ENCODE measurements around the gene HS2ST1. TPM values are rescaled to one million over a fixed set of nuclear protein-coding genes. Genes with fewer than 3 reads are reported as not detected.
"Not testable (repeated sequence)": the region's sequence is repeated elsewhere in the genome, so short reads cannot be mapped to it uniquely, and the experiment has no call there.

The HS2ST1 gene
- 10 to 100 TPM in 11 of 12 donors, not detected in 1; 18.3 to 32.6 (median 23.4) TPM for polyA plus RNA-seq (ENCODE audit: insufficient read length in 12 of 12)
- long read RNA-seq, donor 1, full-length matches to known transcripts, result 4 of 14 reads
- long read RNA-seq, donor 1, partial matches to known transcripts, result 10 of 14 reads
- long read RNA-seq, donor 1, other reads (novel, unspliced or antisense), result 0 of 14 reads
- long read RNA-seq, donor 2, full-length matches to known transcripts, result 4 of 4 reads
- long read RNA-seq, donor 2, partial matches to known transcripts, result 0 of 4 reads
- long read RNA-seq, donor 2, other reads (novel, unspliced or antisense), result 0 of 4 reads
- long read RNA-seq, donor 3, full-length matches to known transcripts, result 5 of 5 reads
- long read RNA-seq, donor 3, partial matches to known transcripts, result 0 of 5 reads
- long read RNA-seq, donor 3, other reads (novel, unspliced or antisense), result 0 of 5 reads
- long read RNA-seq, donor 4, full-length matches to known transcripts, result 4 of 4 reads
- long read RNA-seq, donor 4, partial matches to known transcripts, result 0 of 4 reads
- long read RNA-seq, donor 4, other reads (novel, unspliced or antisense), result 0 of 4 reads
- long read RNA-seq, donor 5, full-length matches to known transcripts, result 5 of 5 reads
- long read RNA-seq, donor 5, partial matches to known transcripts, result 0 of 5 reads
- long read RNA-seq, donor 5, other reads (novel, unspliced or antisense), result 0 of 5 reads
- long read RNA-seq, donor 6, full-length matches to known transcripts, result 2 of 2 reads
- long read RNA-seq, donor 6, partial matches to known transcripts, result 0 of 2 reads
- long read RNA-seq, donor 6, other reads (novel, unspliced or antisense), result 0 of 2 reads
- long read RNA-seq, donor 7, full-length matches to known transcripts, result 1 of 1 reads
- long read RNA-seq, donor 7, partial matches to known transcripts, result 0 of 1 reads
- long read RNA-seq, donor 7, other reads (novel, unspliced or antisense), result 0 of 1 reads
- long read RNA-seq, donor 8, full-length matches to known transcripts, result 6 of 6 reads
- long read RNA-seq, donor 8, partial matches to known transcripts, result 0 of 6 reads
- long read RNA-seq, donor 8, other reads (novel, unspliced or antisense), result 0 of 6 reads
- long read RNA-seq, donor 9, full-length matches to known transcripts, result 2 of 2 reads
- long read RNA-seq, donor 9, partial matches to known transcripts, result 0 of 2 reads
- long read RNA-seq, donor 9, other reads (novel, unspliced or antisense), result 0 of 2 reads
- long read RNA-seq, donor 10, full-length matches to known transcripts, result 7 of 7 reads
- long read RNA-seq, donor 10, partial matches to known transcripts, result 0 of 7 reads
- long read RNA-seq, donor 10, other reads (novel, unspliced or antisense), result 0 of 7 reads
- long read RNA-seq, donor 11, full-length matches to known transcripts, result 4 of 4 reads
- long read RNA-seq, donor 11, partial matches to known transcripts, result 0 of 4 reads
- long read RNA-seq, donor 11, other reads (novel, unspliced or antisense), result 0 of 4 reads

DNA sequence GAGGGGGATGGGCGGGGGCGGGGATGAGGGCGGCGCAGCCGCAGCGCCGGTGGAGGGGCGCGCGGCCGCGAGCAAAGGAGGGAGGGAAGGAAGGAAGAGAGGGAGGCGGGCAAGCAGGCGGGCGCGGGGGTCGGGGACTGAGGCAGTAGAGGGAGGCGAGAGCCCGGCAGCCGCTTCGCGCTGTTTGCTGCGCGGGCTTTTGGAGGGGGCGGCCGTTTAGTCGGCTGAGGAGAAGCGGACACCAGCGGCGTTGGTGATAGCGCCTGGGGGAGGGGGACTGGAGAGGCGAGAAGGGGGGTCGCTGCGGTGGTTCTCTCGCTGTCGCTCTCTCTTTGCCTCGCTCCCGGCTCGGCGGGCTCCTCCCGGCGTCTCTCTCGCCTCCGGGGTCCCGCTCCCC lies at the start of gene HS2ST1:
Gene HS2ST1 (plus strand): TSS at position 35 of the 397 bp plus-strand sequence.
- DNase-seq, result no peak

DNA sequence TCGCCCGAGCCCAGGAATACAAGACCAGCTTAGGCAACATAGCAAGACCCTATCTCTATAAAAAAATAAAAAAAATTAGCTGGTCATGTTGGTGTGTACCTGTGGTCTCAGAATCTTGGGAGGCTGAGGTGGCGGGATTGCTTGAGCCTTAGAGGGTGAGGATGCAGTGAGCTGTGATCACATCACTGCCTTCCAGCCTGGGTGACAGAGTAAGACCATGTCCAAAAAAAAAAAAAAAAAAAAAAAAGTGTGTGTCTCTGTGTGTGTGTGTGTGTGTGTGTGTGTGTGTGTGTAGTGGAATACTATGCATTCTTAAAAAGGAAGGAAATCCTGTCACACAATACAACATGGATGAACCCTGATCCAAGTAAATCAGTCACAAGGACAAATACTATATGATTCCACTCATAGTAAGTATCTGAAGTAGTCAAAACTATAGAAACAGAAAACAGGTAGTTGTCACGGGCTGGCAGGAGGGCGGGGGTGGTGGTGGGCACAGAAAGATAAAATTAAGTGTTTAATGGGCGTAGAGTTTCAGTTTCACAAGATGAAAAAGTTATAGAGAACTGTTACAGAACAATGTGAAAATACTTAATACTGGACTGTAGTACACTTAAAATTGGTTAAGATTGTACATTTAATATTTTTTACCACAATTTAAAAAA lies 48.3 kb upstream of the HS2ST1 start:
- no peak for DNase-seq

DNA sequence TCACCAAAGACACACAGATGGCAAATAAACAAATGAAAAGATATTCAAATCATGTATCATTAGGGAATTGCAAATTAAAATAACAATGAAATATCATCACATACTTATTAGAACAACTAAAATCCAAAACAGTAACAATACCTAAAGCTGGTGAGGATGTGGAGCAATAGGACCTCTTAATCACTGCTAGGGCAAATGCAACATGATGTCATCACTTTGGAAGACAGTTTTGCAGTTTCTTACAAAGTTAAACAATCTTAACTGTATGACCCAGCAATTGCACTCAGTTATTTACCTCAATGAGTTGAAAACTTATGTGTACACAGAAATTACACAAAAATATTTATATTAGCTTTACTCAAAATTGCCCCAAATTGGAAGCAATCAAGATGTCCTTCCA lies 47.8 kb upstream of the HS2ST1 start:
- no peak for DNase-seq

DNA sequence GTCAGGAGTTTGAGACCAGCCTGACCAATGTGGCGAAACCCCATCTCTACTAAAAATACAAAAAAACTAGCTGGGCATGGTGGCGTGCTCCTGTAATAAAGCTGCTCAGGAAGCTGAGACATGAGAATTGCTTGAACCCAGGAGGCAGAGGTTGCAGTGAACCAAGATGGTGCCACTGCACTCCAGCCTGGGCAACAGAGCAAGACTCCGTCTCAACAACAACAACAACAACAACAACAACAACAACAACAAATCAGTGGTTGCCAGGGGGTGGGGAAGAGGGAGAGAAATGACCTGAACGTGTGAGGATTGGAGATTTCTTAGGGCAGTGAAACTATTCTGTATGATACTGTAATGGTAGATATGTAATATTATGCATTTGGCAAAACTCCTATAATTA lies 47.2 kb upstream of the HS2ST1 start:
- not testable (repeated sequence) for DNase-seq

DNA sequence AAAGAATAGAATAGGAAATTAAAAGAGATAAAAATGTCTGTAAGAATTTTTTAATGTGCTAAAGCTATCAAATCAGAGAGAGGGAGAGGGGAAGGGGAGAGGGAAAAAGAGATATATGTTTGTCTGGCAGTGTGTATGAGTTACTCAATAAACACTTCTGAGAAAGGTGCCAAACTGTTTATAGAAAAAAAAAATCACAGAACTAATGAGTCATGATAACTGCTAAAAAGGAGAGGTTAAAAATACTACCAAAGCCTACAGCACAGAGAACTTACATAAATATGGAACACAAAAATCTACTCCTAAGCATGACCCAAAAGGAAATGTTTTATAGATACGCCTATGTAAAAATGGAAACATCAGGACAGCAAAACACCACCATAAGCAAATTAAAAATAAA lies 46.0 kb upstream of the HS2ST1 start:
- no peak for DNase-seq

DNA sequence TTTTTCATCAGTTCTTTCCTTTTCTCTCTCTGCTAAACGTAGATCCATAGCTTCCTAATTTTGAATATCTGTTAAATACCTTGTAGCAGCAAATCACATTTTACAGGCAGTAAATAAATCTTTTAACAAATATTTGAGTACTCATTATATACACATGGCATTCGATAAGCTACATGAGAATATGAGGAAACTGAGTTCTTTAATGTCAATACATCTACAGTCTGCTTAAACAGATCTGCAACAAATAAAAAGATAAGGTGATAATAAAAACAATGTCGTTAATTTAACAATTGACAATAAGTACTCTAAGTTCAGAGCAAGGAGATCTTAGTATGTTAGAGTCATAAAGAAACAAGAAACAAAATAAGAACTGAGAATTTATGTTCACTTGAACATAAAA lies 43.4 kb upstream of the HS2ST1 start:
- DNase-seq, result no peak

DNA sequence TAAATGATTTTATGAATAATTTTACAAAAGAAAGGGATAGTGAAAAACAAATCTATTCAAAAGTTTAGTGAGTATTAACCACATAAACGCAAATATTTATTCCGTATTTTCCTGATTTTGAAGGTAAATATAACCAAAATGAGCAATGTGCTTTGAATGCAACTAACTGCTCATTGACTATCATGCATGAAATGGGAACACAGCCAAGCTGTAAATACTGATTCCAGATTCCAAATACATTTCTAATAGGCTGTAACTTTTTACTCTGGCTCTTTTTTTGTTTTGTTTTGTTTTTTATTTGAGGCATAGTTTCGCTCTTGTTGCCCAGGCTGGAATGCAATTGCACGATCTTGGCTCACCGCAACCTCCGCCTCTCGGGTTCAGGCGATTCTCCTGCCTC lies 42.3 kb upstream of the HS2ST1 start:
- no peak for DNase-seq

DNA sequence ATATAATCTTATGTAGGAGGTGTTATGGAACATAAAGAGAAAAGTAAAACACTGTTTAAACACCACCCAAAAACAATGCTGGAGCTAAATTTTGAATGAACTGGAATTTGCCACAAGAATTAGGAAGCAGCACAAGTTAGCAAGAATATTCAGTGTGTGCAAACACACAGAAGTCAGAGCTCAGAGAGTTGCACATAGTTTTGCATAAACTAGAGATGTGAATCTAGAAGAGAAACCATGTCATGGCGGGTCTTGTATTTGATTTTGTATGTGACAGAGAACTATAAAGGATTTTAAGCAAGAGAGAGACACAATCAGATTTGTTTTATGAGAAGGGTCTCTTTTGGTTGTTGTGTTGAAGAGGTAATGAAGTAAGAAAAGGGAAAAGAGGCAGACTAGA lies 38.7 kb upstream of the HS2ST1 start:
- no peak for DNase-seq

DNA sequence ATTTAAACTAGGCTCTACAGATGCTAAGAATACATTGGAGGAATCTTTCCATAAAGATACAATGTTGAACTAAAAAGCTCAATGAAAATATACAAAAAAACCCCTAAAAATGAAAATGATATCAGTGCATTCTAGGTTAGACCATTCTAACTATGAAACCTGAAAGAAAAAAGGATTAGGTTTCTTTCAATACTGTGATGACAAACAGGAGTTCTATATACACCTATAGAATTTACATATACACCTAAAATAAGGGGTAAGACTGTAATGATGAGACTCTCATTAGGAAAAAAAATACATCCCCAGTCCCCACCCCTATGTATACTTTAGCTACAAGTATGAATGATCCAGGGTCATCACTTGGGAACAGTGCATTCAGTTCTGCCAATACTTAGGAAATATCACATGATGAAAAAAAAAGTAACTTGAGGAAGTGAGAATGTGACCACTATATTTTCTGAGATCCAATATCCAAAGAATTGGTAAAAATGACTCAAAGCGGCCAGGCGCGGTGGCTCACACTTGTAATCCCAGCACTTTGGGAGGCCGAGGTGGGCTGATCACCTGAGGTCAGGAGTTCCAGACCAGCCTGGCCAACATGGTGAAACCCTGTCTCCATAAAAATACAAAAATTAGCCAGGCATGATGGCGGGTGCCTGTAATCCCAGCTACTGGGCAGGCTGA lies 26.8 kb upstream of the HS2ST1 start:
- DNase-seq, result no peak

DNA sequence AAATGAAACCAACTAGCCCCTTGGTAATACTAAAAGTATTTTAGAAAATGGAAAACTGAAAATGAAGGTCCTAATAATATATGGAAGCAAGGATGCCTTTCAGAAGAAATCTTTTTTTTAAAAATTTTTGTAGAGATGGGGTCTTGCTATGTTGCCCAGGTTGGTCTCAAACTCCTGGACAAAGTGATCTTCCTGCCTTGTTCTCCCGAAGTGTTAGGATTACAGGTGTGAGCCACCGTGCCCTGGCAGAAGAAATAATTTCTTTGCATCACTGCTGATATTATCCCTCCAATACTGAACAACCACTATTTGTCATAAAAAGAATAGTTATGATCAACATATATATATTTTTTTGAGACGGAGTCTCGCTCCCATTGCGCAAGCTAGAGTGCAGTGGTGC lies 26.1 kb upstream of the HS2ST1 start:
- no peak for DNase-seq

DNA sequence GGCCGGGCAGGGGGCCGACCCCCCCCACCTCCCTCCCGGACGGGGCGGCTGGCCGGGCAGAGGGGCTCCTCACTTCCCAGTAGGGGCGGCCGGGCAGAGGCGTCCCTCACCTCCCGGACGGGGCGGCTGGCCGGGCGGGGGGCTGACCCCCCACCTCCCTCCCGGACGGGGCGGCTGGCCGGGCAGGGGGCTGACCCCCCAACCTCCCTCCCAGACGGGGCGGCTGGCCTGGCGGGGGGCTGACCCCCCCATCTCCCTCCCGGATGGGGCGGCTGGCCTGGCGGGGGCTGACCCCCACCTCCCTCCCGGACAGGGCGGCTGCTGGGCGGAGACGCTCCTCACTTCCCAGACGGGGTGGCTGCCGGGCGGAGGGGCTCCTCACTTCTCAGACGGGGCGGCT lies 15.0 kb upstream of the HS2ST1 start:
- not testable (repeated sequence) for DNase-seq

DNA sequence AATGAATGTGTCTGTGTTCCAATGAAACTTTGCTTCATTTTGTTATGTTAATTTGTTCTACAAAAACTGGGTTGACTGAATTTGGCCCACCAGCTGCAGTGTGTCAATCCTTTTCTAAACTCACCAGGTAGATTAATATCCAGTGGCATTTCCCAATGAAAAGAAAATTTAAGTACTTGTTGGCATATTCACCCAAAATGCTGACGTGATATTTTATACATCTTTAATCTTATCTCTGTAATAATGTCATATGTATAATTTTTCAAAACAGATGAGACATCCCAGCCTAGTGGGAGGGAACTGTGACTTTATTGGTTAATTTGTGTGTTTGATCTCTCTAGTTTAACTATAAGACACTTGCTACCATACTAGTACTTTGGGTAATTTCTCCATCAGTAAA lies 8.6 kb upstream of the HS2ST1 start:
- no peak for DNase-seq

DNA sequence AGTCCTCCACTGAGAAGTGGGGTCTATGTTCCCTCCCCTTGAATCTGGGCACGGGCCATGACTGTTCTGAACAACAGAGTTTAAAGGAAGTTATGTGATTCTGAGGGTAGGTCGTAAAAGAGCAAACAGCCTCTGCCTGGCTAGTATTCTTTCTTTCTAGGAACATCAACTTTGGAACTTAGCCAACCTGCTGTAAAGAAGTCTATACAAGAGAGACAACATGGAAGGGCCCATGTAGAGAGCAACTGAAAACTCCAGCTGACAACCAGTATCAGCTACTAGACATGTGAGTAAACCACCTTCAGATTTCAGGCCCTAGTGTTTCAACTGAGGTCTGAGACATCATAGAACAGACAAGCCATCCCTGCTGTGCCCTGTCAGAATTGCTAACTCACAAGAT lies 8.0 kb upstream of the HS2ST1 start:
- DNase-seq, result no peak

DNA sequence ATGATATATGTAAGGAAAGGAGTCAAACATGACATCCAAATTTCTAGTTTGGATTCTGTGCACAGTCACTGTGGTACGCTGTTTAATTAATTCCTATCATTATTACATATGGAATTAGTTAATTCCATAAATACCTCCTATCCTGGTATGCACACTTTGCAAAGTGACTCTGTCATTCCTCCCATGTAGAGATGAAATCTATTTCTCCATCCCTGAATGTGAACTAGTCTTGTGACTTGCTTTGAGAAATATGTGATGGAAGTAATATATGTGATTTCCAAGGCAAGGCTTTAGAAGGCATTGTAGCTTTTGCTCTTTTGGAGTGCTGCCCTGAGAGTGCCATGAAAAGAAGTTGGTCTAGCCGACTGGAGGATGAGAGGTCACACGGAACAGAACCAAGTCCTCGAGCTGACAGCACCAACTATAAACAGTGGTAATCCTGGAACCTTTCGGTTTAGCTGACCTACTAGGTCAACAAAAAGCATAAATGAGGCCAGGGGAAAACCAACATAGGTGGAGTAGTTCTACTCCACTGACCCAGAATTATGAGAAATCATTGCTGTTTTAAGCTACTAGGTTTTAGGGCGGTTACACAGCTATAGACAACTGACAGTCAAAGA lies 2.0 kb upstream of the HS2ST1 start:
- DNase-seq, result no peak

DNA sequence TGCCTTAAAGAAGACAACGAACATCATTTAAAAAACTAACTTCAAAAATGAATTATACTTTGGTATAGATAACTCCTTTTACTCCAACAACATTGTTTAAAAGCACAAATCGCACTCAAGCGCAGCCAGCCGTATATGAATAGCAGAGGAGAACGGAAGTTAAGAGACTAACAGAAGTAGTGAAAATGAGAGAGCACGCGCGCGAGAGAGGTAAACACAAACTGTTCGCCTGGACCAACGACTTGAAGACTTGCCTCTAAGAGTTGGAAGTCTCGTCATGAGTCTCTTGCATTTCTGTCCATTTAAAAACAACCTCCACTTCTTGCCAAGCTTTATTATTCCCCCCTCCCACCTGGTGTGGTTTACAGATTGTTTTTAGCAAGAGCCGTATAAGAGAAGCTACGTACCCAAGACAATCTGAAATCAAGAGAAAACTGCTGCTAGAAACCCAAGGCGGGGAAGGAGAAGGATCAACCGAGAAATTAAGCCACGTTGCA lies 988 bp upstream of the HS2ST1 start:
- DNase-seq, result no peak

DNA sequence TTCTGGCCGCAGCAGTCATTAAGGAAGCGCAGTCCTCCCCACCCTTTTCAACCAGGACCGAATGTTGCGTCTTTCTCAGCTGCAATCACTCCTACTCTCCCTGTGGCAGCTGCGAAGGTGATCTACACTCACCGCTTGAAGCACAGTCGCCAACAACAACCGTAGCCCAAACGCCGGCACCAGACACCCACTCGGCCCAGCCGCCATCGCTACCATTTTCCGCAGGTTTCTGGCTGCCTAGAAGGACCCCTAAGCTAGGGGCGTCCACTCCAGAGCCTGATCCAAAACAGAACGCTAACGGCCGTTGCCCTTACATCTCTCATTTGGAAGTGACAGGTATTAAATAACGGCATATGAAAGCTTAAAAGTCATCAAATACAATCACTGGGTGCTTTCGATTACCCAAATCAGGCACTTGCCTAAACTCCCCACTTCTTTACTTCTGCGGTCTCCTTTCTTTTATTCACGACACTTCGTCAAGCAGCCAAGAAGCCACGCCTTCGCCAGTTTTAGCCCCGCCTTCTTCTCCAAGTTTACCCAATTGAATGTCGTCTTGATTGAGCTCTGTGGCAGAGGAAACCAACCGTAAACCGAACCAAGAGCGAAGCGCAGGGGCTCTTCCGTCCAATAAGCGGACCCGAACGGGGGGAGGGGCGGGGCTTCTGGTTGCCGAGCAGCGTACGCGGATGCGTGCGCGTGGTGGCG lies 387 bp upstream of the HS2ST1 start, which contains the start of gene SELENOF:
Gene SELENOF (minus strand): TSS at position 231 of the 705 bp plus-strand sequence. CDS start 15 bp downstream, at position 216.
- peak; percentile 100 for DNase-seq

DNA sequence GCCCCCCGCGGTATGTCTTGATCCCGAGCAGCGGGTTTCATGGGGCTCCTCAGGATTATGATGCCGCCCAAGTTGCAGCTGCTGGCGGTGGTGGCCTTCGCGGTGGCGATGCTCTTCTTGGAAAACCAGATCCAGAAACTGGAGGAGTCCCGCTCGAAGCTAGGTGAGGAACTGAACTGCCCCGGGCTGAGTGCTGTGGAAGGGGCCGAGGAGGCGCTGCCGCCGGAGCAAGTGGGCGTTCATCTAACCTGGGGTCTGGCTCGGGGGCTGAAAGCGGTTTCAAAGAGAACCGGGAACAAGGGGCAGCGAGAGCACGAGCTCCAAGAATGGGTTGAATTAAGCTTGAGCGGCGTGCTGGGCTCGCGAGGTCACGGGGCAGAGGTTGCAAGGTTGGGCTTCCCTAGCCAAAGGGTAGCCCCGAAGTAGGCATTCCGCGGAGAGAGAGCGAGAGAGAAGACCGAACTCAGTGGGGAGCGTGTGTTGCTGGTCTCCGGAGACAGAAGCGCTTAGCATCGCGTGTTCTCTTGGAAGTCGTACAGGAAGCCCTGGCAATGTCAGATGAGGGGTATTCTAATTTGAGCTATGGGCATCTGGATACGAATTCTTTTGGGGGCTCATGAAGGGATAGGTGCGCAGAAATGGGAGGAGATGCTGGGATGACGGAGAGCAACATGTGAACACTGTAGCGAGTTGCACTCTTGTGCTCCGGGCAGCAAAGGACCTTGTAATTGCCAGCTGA lies 732 bp downstream of the HS2ST1 start:
- peak; percentile 70 for DNase-seq

DNA sequence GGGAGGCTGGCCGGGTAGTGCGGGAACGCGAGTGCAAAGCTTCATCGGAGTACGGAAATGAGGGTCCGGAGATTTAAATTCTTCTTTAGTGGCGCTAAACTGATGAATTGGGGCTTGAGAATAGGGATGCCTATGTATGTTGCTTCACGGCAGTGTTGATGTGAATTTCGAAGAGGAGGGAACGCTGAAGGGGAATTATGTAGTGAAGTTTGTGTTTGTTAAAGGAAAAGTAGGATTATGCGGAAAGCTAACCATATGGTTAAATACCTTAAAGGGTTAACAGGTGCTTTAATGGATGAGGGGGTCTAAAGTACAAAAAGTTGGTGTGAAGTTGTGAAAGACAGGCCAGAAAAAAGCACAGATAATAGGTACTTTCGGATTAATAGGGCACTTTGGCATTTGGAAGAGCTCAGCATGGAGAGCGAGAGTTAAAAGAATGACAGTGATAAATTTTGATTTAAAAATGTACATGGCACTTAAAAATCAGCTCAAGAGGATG lies 1.4 kb downstream of the HS2ST1 start:
- DNase-seq, result no peak

Measured in muscle of arm (tissue), 14 donors.